Testis (tissue), 3 donors: ENCODE measurements around the gene ERRFI1. TPM values are rescaled to one million over a fixed set of nuclear protein-coding genes. Genes with fewer than 3 reads are reported as not detected.
A peak's percentile ranks its signal among the peaks of the same experiment; 100 is the strongest.

Experiments
- DNase-seq: peaks from one replicate; pipeline ENCODE4 v3.0.0-alpha.2; 2019
- H3K27ac ChIP-seq, 2 donors: fragments of 200-600 bp; sonication (generic); one replicate each; pipeline ENCODE4 v1.5.1; 2019
- H3K27me3 ChIP-seq: fragments of 200-600 bp; sonication (generic); one replicate; pipeline ENCODE4 v1.5.1; 2019
- H3K36me3 ChIP-seq: fragments of 200-600 bp; sonication (generic); one replicate; pipeline ENCODE4 v1.5.1; 2017; ENCODE audit warnings: low read depth; ENCODE audit errors: missing control alignments
- H3K4me1 ChIP-seq: fragments of 200-600 bp; sonication (generic); one replicate; pipeline ENCODE4 v1.5.1; 2019
- H3K4me3 ChIP-seq, 2 donors: fragments of 200-600 bp; sonication (generic); one replicate each; pipeline ENCODE4 v1.5.1; 2017 to 2019
- H3K9me3 ChIP-seq: fragments of 200-600 bp; sonication (generic); one replicate; pipeline ENCODE4 v1.5.1; 2017
- POLR2A ChIP-seq: fragments of 450-650 bp; IDR thresholded peaks from one replicate; pipeline ENCODE4 v1.6.1; 2017; ENCODE audit warnings: antibody characterized with exemption, mild to moderate bottlenecking, moderate library complexity
- WGBS, 2 donors: methylation state at CpG; one replicate each; pipeline ENCODE4 v1.1.5; 2018; 5-methylcytosine and 5-hydroxymethylcytosine counted together
- intact Hi-C: fragments of 100-400 bp; cut with DNase I; formaldehyde crosslinking; loops from one replicate; pipeline ENCODE4 v1.15.1; 2023; ENCODE audit warnings: low total_unique reads
- polyA plus RNA-seq: library from polyadenylated mRNA; stranded (reverse); fragments of 350-450 nt; fragmentation: Illumina TruSeq; extraction: RNeasy Lipid Tissue Mini Kit (QIAGEN cat#74804); gene quantifications from one replicate; pipeline ENCODE4 v1.2.3, GENCODE V29; 2014; ENCODE audit warnings: low read depth, low replicate concordance; ENCODE audit not compliant: insufficient read depth
- total RNA-seq, 2 donors: library from RNA; depleted of rRNA; stranded (reverse); fragments of >200 nt; gene quantifications; one replicate each; pipeline ENCODE4 v1.2.3, GENCODE V29; 2016
- TF ChIP-seq, protein P1 (sequence below), 3 experiments: fragments of 450-650 bp in 2 of 3; fragments of 200-600 bp in 1 of 3; sonication (generic) in 1 of 3; IDR thresholded peaks; one replicate each; pipeline ENCODE4 v1.5.1; 2016 to 2019; ENCODE audit warnings: antibody characterized with exemption in 3 of 3, mild to moderate bottlenecking in 2 of 3, moderate library complexity in 1 of 3

ERRFI1 gene
- total and polyA plus RNA-seq, 3 donors from 2014 or later: 27.3 to 47.9 (median 43.3) TPM

DNA sequence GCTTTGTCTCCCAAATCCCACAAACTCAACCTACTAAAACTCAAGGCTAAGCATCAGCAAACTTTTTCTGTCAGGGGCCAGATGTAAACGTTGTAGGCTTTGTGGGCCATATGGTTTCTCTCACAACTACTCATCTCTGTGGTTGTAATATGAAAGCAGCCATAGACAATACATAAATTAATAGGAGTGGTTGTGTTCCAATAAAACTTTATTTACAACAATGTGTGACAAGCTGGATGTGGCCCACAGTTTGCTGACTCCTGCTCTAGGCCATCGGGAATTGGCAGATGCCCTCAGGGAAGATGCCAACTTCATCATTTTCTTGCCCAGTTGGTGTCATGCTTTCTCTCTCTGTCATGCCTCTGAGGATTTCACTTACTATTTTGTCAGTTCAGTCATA lies 17.5 kb upstream of the ERRFI1 start:
- Histone ChIP-seq H3K9me3 (no peaks in the 10 kb centered on the region), H3K36me3 (no peaks in the 10 kb centered on the region), H3K27me3 (no peaks in the 10 kb centered on the region), H3K4me1 (no peaks in the 10 kb centered on the region), H3K4me3 (no peak overlapping the region), H3K27ac (no peak overlapping the region)
- no peak for TF ChIP-seq POLR2A
- TF ChIP-seq, protein P1, sequence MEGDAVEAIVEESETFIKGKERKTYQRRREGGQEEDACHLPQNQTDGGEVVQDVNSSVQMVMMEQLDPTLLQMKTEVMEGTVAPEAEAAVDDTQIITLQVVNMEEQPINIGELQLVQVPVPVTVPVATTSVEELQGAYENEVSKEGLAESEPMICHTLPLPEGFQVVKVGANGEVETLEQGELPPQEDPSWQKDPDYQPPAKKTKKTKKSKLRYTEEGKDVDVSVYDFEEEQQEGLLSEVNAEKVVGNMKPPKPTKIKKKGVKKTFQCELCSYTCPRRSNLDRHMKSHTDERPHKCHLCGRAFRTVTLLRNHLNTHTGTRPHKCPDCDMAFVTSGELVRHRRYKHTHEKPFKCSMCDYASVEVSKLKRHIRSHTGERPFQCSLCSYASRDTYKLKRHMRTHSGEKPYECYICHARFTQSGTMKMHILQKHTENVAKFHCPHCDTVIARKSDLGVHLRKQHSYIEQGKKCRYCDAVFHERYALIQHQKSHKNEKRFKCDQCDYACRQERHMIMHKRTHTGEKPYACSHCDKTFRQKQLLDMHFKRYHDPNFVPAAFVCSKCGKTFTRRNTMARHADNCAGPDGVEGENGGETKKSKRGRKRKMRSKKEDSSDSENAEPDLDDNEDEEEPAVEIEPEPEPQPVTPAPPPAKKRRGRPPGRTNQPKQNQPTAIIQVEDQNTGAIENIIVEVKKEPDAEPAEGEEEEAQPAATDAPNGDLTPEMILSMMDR (IDR thresholded peaks at IDR 0.05): no peak
- 69 to 76% methylated on average over 2 of the region's 2 CpGs for WGBS, 2 donors
- DNase-seq: no peak
- intact Hi-C loops: no loop called here

DNA sequence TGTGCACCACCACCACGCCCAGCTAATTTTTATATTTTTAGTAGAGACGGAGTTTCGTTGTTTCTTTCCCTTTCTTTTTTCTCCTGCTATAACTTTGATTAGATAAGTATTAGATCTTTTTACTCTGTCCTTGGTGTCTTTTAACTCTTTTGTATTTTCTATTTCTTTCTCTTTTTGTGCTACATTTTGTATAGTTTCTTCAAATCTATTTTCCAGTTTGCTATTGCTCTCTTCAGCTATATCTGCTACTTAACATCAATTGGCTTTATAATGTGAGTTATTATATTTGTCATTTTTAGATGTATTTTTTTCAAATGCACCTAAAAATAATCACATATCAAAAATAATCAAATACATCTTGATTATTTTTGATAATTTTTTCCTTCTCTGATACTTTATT lies 16.0 kb upstream of the ERRFI1 start:
- Histone ChIP-seq H3K4me1 (no peaks in the 10 kb centered on the region), H3K9me3 (no peaks in the 10 kb centered on the region), H3K4me3 (no peak overlapping the region), H3K27ac (no peak overlapping the region), H3K27me3 (no peaks in the 10 kb centered on the region), H3K36me3 (no peaks in the 10 kb centered on the region)
- DNase-seq: no peak
- TF ChIP-seq POLR2A: no peak
- TF ChIP-seq, protein P1 (IDR thresholded peaks at IDR 0.05): no peak
- 88 to 92% methylated on average over 3 of the region's 3 CpGs for WGBS, 2 donors
- intact Hi-C loops: no loop called here

DNA sequence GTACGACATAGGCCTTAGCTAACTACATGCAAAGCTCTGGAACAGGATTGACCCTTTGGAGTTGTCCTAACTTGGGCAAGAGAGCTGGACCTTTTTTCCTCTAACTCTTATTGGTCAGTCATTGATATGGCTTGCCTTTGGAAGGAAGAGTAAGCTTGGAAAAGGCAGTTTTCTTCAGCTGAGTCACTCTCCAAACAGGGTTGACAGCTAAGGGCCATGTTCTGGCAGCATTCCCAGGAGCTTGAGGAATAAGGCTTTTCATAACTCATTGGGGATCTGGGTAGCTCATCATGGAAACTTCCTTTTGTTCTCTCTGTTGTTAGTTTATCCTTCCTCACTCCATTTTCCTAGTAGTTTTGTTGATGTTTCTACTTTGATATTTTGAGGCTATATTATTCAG lies 14.5 kb upstream of the ERRFI1 start:
- peak; percentile 34 for DNase-seq
- no peak overlapping the region for H3K27ac ChIP-seq
- H3K9me3 ChIP-seq: no peaks in the 10 kb centered on the region
- no peaks in the 10 kb centered on the region for H3K4me1 ChIP-seq
- no peaks in the 10 kb centered on the region for H3K27me3 ChIP-seq
- no peak for TF ChIP-seq POLR2A
- TF ChIP-seq, protein P1 (IDR thresholded peaks at IDR 0.05): no peak
- WGBS, 2 donors: 91 to 100% methylated on average over 1 of the region's 1 CpG
- intact Hi-C loops: no loop called here
- H3K4me3 ChIP-seq: no peak overlapping the region
- H3K36me3 ChIP-seq: no peaks in the 10 kb centered on the region

DNA sequence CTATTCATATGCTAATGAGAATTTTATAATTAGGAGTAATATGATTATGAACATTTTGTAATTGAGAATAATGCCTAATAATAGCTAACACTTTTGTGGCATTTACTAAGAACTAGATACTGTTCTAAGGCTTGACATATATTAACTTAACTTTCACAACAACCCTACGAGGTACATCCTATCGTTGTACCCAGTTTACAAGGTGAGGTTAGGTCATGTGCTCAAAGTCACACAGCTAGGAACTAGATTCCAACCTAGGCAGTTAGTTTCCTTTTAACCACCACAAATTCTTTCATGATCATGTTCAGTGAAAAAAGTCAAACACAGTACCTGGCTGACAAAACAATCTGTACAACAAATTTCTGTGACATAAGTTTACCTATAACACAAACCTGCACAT lies 13.0 kb upstream of the ERRFI1 start:
- intact Hi-C loops: no loop called here
- Histone ChIP-seq H3K4me3 (no peak overlapping the region), H3K27ac (no peak overlapping the region), H3K27me3 (no peaks in the 10 kb centered on the region), H3K4me1 (no peaks in the 10 kb centered on the region), H3K9me3 (no peaks in the 10 kb centered on the region), H3K36me3 (no peaks in the 10 kb centered on the region)
- no peak for DNase-seq
- 89 to 95% methylated on average over 2 of the region's 2 CpGs for WGBS, 2 donors
- no peak for TF ChIP-seq POLR2A
- TF ChIP-seq, protein P1 (IDR thresholded peaks at IDR 0.05): no peak

DNA sequence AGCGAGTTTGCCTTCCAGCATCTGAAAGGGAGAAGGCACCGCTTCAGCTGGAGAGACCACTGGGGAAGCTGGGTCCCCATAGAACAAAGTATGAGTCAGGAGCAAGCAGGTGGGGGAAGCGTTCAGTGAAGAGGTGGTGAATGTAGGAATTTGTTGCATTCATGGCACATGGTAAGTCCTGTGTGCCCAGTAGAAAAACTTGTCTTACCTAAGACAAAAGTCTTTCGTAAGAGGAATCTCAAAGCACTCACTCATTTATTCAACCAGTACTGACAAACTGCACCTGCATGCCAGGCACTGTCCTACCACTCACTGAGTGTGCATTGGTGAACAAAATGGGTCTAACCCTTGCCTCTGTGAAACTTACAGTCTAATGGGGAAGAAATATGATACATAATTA lies 9.2 kb upstream of the ERRFI1 start:
- no peak overlapping the region for H3K27ac ChIP-seq
- intact Hi-C loops: no loop called here
- TF ChIP-seq POLR2A: no peak
- TF ChIP-seq, protein P1 (IDR thresholded peaks at IDR 0.05): no peak

More for the DNA sequence above, 9.2 kb upstream of the ERRFI1 start:
- H3K36me3 ChIP-seq: no peaks in the 10 kb centered on the region
- DNase-seq: no peak
- no peaks in the 10 kb centered on the region for H3K4me1 ChIP-seq
- no peaks in the 10 kb centered on the region for H3K9me3 ChIP-seq
- no peaks in the 10 kb centered on the region for H3K27me3 ChIP-seq
- H3K4me3 ChIP-seq: no peak overlapping the region
- 93 to 98% methylated on average over 4 of the region's 4 CpGs for WGBS, 2 donors
